PC-3 (cell line): ENCODE measurements around the gene TRIP11.

Experiments used
- EZH2 ChIP-seq: fragments of 300-600 bp; sonication (generic); IDR thresholded peaks from one replicate; pipeline ENCODE4 v1.6.1; 2017; ENCODE audit warnings: antibody characterized with exemption, mild to moderate bottlenecking, low read length; ENCODE audit not compliant: unreplicated experiment
- EZH2phosphoT487 ChIP-seq: fragments of 300-600 bp; sonication (generic); IDR thresholded peaks from 2 replicates; pipeline ENCODE4 v1.6.1; 2018; ENCODE audit warnings: mild to moderate bottlenecking, antibody characterized with exemption, low read length, borderline replicate concordance
- TF ChIP-seq, protein P1 (sequence below): fragments of 300-600 bp; sonication (generic); conservative IDR thresholded peaks from 2 replicates; pipeline ENCODE4 v1.5.1; 2017; ENCODE audit warnings: antibody characterized with exemption, low read depth, mild to moderate bottlenecking, low read length

DNA sequence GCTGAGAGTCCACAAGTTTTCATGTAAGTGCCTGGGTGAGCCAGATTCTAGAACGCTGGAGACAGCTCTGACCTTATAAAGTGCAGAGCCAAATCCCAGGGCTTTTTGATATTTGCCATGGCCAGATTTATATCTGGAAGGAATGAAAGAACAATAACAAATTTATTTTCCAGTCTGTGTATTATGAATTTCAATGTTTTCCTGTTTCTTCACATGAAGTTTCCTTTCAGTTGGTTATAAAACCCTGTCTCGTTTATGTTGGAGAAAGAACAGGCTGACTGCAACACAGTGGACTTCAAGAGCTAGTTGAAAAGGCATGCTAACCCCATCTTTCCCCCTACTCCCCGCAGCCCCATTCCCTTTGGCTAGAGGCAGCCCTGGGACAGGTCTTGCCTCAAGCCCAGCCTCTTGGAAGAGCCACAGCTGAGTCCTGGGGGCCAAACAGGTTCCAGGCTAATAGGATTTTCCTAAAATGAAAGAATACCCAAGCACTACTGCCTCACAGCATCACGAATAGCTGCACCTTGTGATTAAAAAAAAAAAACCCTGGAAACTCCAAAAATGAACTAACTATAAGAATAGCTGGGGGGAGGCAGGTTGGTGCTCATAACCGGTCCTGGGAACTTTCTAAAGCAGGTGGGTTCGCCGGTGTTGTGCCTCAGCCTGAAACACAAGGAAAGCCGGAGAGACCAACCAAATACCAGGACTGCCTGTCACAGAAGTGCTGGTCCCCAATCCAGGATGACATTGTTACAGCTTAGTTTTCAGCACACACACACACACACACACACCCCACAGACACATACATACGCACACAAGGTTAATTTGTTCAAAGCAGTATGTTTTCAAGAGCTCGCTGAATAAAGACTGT lies 93.9 kb downstream of the TRIP11 start:
- no peak for TF ChIP-seq EZH2
- TF ChIP-seq, protein P1, sequence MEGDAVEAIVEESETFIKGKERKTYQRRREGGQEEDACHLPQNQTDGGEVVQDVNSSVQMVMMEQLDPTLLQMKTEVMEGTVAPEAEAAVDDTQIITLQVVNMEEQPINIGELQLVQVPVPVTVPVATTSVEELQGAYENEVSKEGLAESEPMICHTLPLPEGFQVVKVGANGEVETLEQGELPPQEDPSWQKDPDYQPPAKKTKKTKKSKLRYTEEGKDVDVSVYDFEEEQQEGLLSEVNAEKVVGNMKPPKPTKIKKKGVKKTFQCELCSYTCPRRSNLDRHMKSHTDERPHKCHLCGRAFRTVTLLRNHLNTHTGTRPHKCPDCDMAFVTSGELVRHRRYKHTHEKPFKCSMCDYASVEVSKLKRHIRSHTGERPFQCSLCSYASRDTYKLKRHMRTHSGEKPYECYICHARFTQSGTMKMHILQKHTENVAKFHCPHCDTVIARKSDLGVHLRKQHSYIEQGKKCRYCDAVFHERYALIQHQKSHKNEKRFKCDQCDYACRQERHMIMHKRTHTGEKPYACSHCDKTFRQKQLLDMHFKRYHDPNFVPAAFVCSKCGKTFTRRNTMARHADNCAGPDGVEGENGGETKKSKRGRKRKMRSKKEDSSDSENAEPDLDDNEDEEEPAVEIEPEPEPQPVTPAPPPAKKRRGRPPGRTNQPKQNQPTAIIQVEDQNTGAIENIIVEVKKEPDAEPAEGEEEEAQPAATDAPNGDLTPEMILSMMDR = no peak
- no peak for TF ChIP-seq EZH2phosphoT487
